Activated CD4-positive, alpha-beta T cell treated with anti-CD3 and anti-CD28 coated beads, Interleukin-2, Interleukin-6, amounts not matched to agents 100 ng/mL and 50 ng/mL, durations not matched to agents 16 hours and 8 hours (primary cell): ENCODE data around the gene TMEM18.
"Not testable (repeated sequence)": the region's sequence is repeated elsewhere in the genome, so short reads cannot be mapped to it uniquely, and the experiment has no call there.

Source experiments
- DNase-seq: peaks from one replicate; pipeline ENCODE4 v3.0.0-alpha.2; 2020

The TMEM18 gene

DNA sequence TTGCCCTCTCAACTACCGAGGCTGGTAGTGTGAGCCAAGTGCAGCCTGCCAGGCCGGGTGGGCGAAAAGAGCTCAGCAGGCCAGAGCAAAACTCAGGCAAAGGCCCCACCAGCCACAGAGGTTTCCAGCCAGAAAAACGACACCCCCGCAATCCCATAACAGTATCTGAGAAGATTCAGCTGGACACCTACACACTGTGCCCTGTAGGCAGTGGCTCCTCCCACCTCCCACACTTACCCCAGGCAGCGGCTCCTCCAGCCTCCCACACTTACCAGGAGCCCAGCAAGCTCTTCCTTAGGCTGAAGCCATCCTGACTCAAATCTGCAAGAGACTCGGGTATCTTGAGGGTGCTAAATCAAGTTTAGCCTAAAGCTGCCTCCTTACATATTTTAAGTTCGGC lies 15.6 kb upstream of the TMEM18 start:
- DNase-seq, result no peak

DNA sequence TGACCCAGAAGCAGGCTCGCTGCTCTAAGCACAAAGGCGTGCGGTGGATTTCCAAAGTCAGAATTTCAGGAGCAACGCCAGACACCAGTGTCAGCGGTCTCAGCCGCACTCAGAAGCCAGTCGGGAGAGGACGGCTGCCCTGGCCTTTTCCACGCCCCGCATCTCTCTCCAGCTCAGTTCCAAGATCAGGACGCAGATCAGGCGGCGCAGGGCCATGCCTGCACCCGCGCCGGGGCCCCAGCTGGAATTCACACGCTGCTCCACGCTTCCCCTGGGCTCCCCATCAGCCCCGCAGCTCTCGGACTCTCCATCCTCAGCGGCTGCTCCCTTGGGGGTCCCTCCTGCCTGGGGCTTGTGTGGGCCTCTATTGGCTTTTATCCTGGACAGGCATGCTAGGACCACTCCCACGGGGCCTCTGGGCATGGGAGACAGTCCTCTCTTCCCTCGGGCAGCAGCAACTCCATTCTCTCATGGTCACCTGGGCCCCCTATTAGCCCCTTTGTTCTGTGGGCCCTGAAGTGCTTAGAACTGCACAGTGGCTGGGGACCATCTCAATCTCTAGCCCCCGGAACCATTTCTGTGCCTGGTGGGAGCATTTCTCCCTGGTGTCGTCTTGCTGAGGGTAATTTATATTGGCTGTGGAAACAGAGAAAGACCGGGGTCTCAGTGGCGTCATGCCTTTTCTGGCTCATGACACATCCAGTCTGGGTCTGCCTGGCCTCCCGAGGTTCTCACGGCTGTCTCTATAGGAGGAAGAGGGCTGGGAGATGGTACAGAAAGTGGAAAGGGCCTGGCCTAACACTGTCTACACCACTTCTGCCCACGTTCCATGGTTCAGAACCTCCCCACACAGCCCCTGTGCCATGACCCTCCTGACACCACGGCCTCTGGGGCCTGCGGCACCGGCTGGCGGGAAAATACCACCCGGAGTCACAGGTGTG lies 14.9 kb upstream of the TMEM18 start:
- no peak for DNase-seq

DNA sequence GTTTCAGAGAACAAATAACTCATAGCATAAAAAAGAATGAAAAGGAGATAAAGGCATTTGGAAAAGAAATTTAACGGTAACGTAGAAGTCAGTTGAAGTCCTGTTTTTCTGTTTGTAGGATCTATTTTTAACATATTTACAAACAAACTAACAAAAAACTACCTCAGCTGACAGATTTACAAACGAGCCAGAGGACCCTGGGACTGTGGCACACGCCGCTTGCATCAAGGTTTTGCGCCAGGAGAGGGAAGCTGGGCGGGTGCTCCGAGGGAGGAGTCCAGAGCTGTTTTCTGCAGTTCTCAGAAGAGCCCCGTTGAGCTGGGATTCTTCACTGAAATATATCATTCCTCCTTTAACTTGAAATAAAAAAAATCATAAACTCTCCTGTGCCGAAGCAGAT lies 13.6 kb upstream of the TMEM18 start:
- DNase-seq, result no peak

DNA sequence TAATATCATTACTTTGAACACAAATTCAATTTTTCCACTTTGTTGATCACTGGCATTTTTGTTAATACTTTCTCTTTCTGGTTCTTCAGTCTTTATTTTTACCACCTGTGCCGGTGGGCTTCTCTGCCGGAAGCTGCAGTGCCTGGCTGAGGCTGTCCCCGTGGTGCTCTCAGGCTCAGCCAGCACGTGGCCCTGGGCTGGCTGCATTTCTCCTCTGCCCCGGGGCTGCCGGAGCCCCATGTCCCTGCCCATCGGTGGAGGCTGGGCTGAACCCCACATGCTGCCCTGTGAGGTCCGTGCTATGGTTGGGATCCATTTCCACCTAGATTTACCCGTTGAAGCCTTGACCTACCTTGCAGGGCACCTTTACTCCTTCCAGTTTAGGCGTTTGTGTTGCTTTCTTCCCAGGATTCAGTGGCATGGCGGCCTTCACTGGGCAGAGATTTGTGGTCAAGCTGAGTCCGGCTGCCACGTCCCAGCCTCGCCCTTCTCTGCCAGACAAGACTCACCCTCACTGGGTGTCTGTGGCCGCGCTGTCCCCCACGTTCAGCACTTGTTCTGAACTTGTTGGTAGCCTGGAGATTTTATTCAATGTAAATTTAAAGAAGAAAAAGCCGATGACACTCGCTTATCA lies 12.8 kb upstream of the TMEM18 start:
- DNase-seq, result no peak

GRCh38 chr2:689237-689636 lies 12.0 kb upstream of the TMEM18 start:
- DNase-seq, result no peak

DNA sequence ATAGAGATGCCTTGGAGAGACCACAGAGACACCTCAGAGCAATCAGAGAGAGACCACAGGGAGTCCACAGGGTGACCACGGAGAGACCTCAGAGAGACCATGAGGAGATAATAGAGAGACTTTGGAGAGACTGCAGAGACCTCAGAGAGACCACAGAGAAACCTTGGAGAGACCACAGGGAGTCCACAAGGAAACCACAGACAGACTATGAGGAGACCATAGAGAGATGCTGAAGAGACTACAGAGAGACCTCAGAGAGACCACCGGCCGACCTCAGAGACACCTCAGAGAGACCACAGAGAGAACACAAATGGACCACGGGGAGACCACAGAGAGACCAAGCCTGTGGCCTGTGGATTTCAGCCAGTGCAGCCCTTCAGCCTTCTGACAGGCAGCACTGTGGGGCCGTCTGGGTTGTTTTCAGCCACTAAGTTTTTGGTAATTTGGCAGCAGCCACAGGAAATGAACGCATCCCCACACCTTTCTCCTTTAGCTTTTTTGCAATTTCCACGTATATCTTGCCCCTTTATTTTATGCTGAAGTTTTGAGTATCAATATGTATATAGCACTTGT lies 11.4 kb upstream of the TMEM18 start:
- DNase-seq, result no peak

- no peak for DNase-seq
Measured at GRCh38 chr2:685421-685820, 8.2 kb upstream of the TMEM18 start.

DNA sequence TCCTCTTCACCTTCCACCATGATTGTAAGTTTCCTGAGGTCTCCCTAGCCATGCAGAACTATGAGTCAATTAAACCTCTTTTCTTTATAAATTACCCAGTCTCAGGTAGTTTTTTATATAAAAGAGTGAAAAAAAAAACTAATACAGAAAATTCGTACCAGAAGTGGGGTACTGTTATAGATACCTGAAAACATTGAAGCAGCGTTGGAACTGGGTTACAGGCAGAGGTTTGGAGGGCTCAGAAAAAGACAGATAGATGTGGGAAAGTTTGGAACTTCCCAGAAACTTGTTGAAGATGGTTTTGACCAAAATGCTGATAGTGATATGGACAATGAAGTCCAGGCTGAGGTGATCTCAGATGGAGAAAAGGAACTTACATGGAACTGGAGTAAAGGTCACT lies 7.7 kb upstream of the TMEM18 start:
- DNase-seq, result not testable (repeated sequence)

GRCh38 chr2:682226-682625 lies 5.0 kb upstream of the TMEM18 start:
- DNase-seq, result no peak

- no peak for DNase-seq
Measured at GRCh38 chr2:681312-681711, 4.1 kb upstream of the TMEM18 start.

DNA sequence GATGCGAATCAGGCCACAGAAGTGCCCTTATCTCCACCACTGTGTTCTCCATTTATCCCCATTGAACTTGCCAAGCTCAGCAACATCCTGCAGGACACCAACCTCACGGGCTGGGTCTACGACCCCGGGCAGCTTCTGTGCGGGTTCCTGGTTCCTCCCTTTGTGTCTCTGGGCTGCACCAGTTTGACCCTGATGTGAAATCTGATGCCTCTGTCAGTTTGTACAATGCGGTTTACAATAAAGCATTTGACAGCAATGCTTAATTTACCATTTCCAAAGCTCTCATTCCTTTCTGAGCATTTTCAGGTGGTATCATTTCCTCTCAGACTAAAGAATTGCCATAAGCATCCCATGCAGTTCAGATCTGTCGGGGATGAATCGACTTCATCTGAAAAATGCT lies 3.3 kb upstream of the TMEM18 start:
- DNase-seq, result no peak

DNA sequence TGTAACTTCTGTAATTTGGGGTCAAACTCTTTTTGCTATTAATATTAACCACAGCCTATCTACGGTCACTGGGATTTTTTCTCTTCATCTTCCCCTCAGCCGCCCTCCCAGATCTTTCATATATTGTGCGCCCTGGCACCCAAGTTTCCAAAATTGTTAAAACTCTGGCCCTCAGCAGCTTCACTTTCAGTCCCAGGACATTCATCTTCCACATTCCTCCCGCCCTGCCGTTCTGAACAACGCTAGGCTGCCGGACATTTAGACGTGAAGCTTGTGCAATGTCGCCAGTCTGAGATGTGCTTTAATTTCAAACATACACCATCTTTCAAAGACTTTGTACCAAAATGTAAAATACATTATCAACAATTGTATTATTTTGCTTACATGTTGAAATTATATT lies 1.8 kb upstream of the TMEM18 start:
- DNase-seq, result no peak

- DNase-seq, result no peak
Measured at GRCh38 chr2:677959-678550, 849 bp upstream of the TMEM18 start.

GRCh38 chr2:676647-677055 lies 555 bp downstream of the TMEM18 start:
- DNase-seq, result peak; percentile 99

GRCh38 chr2:675982-676646 lies 1.1 kb downstream of the TMEM18 start:
- DNase-seq, result peak; percentile 42

DNA sequence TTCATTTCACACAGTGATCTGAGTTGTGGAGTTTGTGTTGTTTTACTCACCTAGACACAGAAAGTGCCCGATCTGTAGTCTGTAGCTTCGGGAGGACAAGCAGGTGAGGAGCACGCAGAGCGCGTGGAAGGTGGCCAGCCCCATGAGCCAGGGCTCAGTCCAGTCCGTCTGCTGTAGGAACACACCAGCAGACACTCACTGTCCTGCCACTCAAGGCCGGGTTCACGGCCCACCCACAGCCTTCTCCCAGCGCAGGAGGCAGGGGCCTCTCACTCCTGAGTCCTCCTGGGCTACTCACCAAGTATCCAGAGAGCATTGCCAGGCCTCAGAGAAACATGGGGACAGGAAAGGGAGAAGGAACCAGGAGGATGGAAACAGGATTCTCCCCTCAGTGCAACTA lies 1.7 kb downstream of the TMEM18 start:
- DNase-seq, result no peak

GRCh38 chr2:675051-675450 lies 2.2 kb downstream of the TMEM18 start:
- no peak for DNase-seq

DNA sequence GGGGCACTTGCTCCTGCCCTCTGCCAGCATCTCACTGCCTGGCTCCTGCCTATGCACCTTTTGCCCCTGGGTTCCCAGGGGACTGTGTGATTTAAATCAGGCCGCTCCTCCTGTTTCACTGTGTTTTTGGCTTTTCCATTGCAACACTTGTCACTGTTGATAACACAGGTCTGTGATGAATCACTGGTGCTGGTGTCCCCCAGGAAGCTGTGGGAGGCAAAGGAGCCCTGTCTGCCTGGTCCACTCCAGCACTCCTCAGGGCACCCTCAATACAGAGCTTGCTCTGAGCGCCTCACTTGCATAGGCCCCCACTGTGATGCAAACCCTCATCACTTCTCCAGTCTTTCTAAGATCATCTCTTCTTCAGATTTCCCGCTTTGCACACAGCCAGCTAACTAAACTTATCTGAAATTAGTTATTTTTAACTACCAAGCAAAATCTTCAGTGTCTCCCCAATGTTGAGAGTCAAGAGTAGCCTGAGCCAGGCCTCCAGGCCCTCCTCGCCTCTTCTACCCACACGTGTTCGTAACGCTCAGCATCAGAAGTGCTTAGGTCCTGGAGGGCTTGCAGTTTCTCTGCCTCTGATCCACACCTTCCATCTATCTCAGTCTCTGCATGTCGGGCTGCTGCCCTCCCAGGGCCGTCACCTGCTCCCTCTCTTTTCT lies 2.8 kb downstream of the TMEM18 start:
- no peak for DNase-seq

GRCh38 chr2:673615-674320 lies 3.4 kb downstream of the TMEM18 start:
- peak; percentile 25 for DNase-seq

DNA sequence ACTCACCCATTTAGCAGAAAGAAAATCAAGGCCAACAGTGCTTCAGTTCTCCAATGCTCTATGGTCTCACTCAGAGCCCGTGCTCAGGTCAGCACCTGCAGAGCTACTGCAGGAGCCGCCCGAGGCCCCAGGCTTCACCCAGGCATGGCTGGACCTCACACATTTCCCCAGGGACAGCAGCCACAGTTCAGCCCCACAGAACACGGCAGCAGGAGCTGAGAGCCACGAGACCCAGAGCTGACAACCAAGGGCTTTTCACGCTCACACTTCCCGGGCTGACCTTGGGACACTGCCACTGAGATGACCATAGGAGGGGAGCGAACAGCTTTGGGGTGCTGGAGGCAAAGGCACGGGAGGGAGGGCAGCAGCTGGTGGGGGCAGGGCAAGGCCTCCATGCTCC lies 4.2 kb downstream of the TMEM18 start:
- no peak for DNase-seq

DNA sequence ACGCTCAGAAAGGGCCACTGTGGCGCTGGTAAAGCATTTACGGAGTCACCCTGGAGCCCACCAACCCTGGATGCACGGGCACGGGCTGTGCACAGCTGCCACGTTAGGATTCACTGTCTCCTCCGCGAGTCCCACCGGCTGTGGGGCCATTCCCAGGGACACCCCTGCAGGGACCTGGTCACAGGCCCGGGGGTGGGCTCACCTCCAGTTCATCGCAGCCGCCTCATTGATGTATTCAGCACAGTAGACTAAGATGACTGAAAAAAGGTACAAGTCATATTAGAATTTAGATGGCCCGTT lies 4.7 kb downstream of the TMEM18 start:
- no peak for DNase-seq
